Fibroblast of lung (primary cell): ENCODE results near the gene PHC2.

ENCODE experiments used
- EZH2 ChIP-seq: IDR thresholded peaks from 2 replicates; pipeline ENCODE4 v1.5.1; 2012; ENCODE audit warnings: low read length, control low read depth, mild to moderate bottlenecking; ENCODE audit errors: missing control alignments
- TF ChIP-seq, protein P1 (sequence below), 2 donors: IDR thresholded peaks in 1 of 2; conservative IDR thresholded peaks in 1 of 2; 1 replicate in 1 of 2; 2 replicates in 1 of 2; pipeline ENCODE4 v1.5.1; 2011 to 2012; ENCODE audit warnings: low read length in 2 of 2, control low read depth in 1 of 2, inconsistent platforms in 1 of 2, low read depth in 1 of 2, mild to moderate bottlenecking in 1 of 2

DNA sequence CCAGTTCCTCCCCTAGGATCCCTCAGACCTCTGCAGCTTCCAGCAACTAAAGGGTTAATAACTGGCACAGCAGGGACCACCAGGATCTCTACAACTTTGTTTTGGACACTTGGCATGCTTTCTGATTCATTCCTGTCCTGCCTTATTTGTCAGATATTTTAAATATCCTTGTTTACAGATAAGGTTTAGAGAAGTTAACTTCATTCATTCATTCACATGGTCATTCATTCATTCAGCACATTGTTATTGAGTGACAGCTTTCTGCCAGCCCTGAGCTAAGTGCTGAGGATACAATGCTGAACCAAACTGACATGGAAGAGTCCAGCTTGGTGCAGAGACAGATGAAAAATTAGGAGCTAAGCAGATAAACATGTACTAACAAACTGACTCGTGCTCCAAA, 8.8 kb upstream of the PHC2 start:
- TF ChIP-seq, protein P1, sequence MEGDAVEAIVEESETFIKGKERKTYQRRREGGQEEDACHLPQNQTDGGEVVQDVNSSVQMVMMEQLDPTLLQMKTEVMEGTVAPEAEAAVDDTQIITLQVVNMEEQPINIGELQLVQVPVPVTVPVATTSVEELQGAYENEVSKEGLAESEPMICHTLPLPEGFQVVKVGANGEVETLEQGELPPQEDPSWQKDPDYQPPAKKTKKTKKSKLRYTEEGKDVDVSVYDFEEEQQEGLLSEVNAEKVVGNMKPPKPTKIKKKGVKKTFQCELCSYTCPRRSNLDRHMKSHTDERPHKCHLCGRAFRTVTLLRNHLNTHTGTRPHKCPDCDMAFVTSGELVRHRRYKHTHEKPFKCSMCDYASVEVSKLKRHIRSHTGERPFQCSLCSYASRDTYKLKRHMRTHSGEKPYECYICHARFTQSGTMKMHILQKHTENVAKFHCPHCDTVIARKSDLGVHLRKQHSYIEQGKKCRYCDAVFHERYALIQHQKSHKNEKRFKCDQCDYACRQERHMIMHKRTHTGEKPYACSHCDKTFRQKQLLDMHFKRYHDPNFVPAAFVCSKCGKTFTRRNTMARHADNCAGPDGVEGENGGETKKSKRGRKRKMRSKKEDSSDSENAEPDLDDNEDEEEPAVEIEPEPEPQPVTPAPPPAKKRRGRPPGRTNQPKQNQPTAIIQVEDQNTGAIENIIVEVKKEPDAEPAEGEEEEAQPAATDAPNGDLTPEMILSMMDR (conservative IDR thresholded peaks at IDR 0.05 in 1 of 2, IDR thresholded peaks at IDR 0.05 in 1 of 2; ENCODE audit: low read depth in 1 of 2, low read length in 2 of 2), result no peak
- TF ChIP-seq EZH2, result no peak
